ENCODE results near the gene PYCARD.
"Not testable (repeated sequence)": the region's sequence is repeated elsewhere in the genome, so short reads cannot be mapped to it uniquely, and the experiment has no call there.

The PYCARD gene

GRCh38 chr16:31202414-31203375 is at the start of gene PYCARD:
PYCARD (minus strand) TSS chr16:31202760; CDS start chr16:31202690, 70 bp downstream.
- peak; percentile 58 for DNase-seq

GRCh38 chr16:31251435-31251834 is 48.9 kb upstream of the PYCARD start:
- no peak for DNase-seq

GRCh38 chr16:31250782-31251384 is 48.3 kb upstream of the PYCARD start:
- DNase-seq = no peak

GRCh38 chr16:31248344-31248743 is 45.8 kb upstream of the PYCARD start:
- no peak for DNase-seq

GRCh38 chr16:31246296-31246695 is 43.7 kb upstream of the PYCARD start:
- DNase-seq = no peak

- not testable (repeated sequence) for DNase-seq
These were observed 43.0 kb upstream of the PYCARD start for GRCh38 chr16:31245598-31245997.

- DNase-seq = no peak
These were observed 41.4 kb upstream of the PYCARD start for GRCh38 chr16:31243734-31244670.

GRCh38 chr16:31242206-31242605 is 39.6 kb upstream of the PYCARD start:
- no peak for DNase-seq

- no peak for DNase-seq
These were observed 35.5 kb upstream of the PYCARD start for GRCh38 chr16:31238041-31238440.

- no peak for DNase-seq
These were observed 26.9 kb upstream of the PYCARD start for GRCh38 chr16:31229501-31229900.

GRCh38 chr16:31228206-31228605 is 25.6 kb upstream of the PYCARD start:
- DNase-seq = no peak

- no peak for DNase-seq
These were observed 22.6 kb upstream of the PYCARD start for GRCh38 chr16:31225193-31225592.

- DNase-seq = no peak
These were observed 21.8 kb upstream of the PYCARD start for GRCh38 chr16:31224092-31224955.

- DNase-seq = no peak
These were observed 20.5 kb upstream of the PYCARD start for GRCh38 chr16:31223044-31223443.

- no peak for DNase-seq
These were observed 19.0 kb upstream of the PYCARD start for GRCh38 chr16:31221357-31222160.

GRCh38 chr16:31219154-31219741 is 16.7 kb upstream of the PYCARD start:
- no peak for DNase-seq

- no peak for DNase-seq
These were observed 14.6 kb upstream of the PYCARD start for GRCh38 chr16:31217136-31217530.

GRCh38 chr16:31216422-31217135 is 14.0 kb upstream of the PYCARD start, which contains the start of gene PYDC1:
PYDC1 (minus strand) TSS chr16:31217135; CDS start chr16:31217028, 107 bp downstream.
- no peak for DNase-seq

GRCh38 chr16:31215287-31216162 is 13.0 kb upstream of the PYCARD start:
- peak; percentile 60 for DNase-seq
